Activated T-helper 2 cell treated with anti-CD3 and anti-CD28 coated beads, Interferon-gamma antibody, Interleukin-2, Interleukin-4, amounts not matched to agents 10 μg/mL and 5 μg/mL and 100 μg/mL, durations not matched to agents 14 hours and 24 hours and 36 hours (primary cell): Measurements from ENCODE around the gene MCOLN1. TPM values are rescaled to one million over a fixed set of nuclear protein-coding genes. Genes with fewer than 3 reads are reported as not detected.

ENCODE experiments used
- total RNA-seq: library from RNA; stranded (reverse); gene quantifications from 2 replicates; pipeline ENCODE4 v1.2.3, GENCODE V29; 2022

MCOLN1 gene
- total RNA-seq, 1 donor from 2014 or later = 11.2 TPM

Other genes with a start within 250 kb of the MCOLN1 start
- 2.4 TPM in 2 replicates for gene INSR, start 228.2 kb upstream of the MCOLN1 start, total RNA-seq
- gene ARHGEF18, start 173.7 kb upstream of the MCOLN1 start, total RNA-seq = 42.5 and 44.4 TPM in 2 replicates
- gene PEX11G, start 33.6 kb upstream of the MCOLN1 start, total RNA-seq = 1.3 and 2.5 TPM in 2 replicates
- 5.3 and 7.9 TPM in 2 replicates for gene ZNF358, start 6.5 kb upstream of the MCOLN1 start, total RNA-seq
- gene PNPLA6, start 13.1 kb downstream of the MCOLN1 start, total RNA-seq = 145 and 147 TPM in 2 replicates
- 0.23 and 0.55 TPM in 2 replicates for gene CAMSAP3, start 73.2 kb downstream of the MCOLN1 start, total RNA-seq
- 43.0 and 44.3 TPM in 2 replicates for gene XAB2, start 106.9 kb downstream of the MCOLN1 start, total RNA-seq
- 95.7 and 113 TPM in 2 replicates for gene PET100, start 107.2 kb downstream of the MCOLN1 start, total RNA-seq
- gene PCP2, start 111.1 kb downstream of the MCOLN1 start, total RNA-seq = 1.2 and 1.6 TPM in 2 replicates
- gene STXBP2, start 114.5 kb downstream of the MCOLN1 start, total RNA-seq = 96.3 and 104 TPM in 2 replicates
- not detected in 2 replicates for gene RETN, start 146.4 kb downstream of the MCOLN1 start, total RNA-seq
- gene MCEMP1, start 154.5 kb downstream of the MCOLN1 start, total RNA-seq = not detected in 2 replicates
- 88.9 and 92.4 TPM in 2 replicates for gene TRAPPC5, start 158.2 kb downstream of the MCOLN1 start, total RNA-seq
- 0.46 and 0.99 TPM in 2 replicates for gene FCER2, start 179.5 kb downstream of the MCOLN1 start, total RNA-seq
- not detected in 2 replicates for gene CLEC4G, start 209.5 kb downstream of the MCOLN1 start, total RNA-seq
- gene CD209, start 224.9 kb downstream of the MCOLN1 start, total RNA-seq = not detected in 2 replicates
- not detected in 2 replicates for gene CLEC4M, start 240.6 kb downstream of the MCOLN1 start, total RNA-seq